Activated T-cell treated with anti-CD3 and anti-CD28 coated beads, Interleukin-2, amount 50 U/mL, for 24 hours (primary cell): ENCODE data around the gene CFDP1.

Experiments
- DNase-seq: peaks from one replicate; pipeline ENCODE4 v3.0.0-alpha.2; 2020
- H3K27ac Mint-ChIP-seq: 2 replicates; pipeline ENCODE4 v1.8.0; 2020; ENCODE audit warnings: mild to moderate bottlenecking, mixed read lengths
- H3K27me3 Mint-ChIP-seq: 2 replicates; pipeline ENCODE4 v1.8.0; 2020; ENCODE audit warnings: mixed read lengths
- H3K36me3 Mint-ChIP-seq: 2 replicates; pipeline ENCODE4 v1.8.0; 2020; ENCODE audit warnings: low read depth, mixed read lengths
- H3K4me1 Mint-ChIP-seq: 2 replicates; pipeline ENCODE4 v1.8.0; 2020; ENCODE audit warnings: low read depth, mixed read lengths
- H3K4me3 Mint-ChIP-seq: 2 replicates; pipeline ENCODE4 v1.8.0; 2020; ENCODE audit warnings: mild to moderate bottlenecking, moderate library complexity, mixed read lengths
- H3K9me3 Mint-ChIP-seq: 2 replicates; pipeline ENCODE4 v1.8.0; 2020; ENCODE audit warnings: mixed read lengths

CFDP1 gene

DNA sequence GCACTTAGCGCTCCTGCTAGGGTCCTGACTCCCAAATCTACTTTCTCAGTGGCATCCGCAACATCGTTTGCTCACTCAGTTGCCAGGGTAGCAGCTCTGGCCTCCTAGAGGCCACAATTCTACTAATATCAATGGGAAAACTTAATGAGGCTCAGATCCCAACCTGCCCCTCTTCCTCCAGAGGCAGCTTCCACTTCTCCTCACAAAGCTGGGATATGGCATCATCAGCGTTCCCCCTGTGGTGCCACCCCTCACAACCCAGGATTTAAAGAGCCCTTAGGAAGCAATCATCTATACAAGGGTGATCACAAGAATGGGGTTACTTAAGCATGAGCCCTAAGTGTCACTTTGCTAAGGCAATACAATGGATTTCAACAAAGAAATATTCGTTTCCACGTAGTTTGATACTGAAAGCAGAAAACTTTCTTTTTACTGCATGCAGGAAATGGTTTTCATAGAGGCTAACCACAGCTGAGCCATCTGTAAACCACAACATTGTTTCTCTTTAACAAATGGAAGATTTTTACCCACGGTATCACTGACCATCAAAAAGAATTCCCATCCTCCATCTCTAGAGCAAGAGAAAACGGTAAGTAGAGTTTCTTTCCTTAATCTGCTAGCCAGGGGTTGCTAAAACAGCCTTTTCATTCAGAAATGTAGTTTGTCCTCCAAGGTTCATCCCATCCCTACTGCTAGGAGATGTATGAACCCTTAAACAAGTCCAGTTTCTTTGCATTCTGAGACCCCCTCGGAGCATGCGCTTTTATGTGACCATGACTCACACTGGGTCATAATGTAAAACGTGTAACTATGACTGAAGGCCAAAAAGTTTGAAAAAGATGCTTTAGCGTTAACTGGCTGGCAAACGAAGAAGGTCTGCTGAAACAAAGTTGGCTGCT lies 113.5 kb downstream of the CFDP1 start:
- no peak for DNase-seq
- Mint-ChIP-seq H3K4me3 (peak overlapping the region; percentile 15), H3K4me1 (peaks cover 48% of the 10 kb centered on the region), H3K9me3 (no peaks in the 10 kb centered on the region), H3K27ac (peak overlapping the region; percentile 70), H3K27me3 (no peaks in the 10 kb centered on the region), H3K36me3 (peaks cover 27% of the 10 kb centered on the region)

DNA sequence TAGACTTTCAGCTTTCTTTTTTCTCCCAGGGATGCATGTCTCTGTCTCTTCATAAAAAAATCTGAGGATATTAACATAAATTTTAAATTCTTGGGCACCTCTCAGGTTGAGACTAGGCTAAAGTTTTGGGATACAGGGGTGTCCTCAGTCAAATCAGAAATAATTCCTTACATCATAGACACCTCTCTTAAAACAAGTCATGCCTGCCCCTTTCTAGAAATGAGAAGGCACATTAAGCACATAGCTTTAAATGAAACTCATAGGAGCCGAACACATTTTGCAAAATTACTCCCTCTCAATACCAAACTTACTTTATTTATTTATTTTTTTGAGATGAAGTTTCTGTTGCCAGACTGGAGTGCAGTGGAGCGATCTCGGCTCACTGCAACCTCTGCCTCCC lies 114.6 kb downstream of the CFDP1 start:
- Mint-ChIP-seq H3K27me3 (no peaks in the 10 kb centered on the region), H3K9me3 (no peaks in the 10 kb centered on the region), H3K27ac (no peak overlapping the region), H3K4me1 (peaks cover 41% of the 10 kb centered on the region), H3K36me3 (peaks cover 24% of the 10 kb centered on the region), H3K4me3 (no peak overlapping the region)
- DNase-seq = no peak

DNA sequence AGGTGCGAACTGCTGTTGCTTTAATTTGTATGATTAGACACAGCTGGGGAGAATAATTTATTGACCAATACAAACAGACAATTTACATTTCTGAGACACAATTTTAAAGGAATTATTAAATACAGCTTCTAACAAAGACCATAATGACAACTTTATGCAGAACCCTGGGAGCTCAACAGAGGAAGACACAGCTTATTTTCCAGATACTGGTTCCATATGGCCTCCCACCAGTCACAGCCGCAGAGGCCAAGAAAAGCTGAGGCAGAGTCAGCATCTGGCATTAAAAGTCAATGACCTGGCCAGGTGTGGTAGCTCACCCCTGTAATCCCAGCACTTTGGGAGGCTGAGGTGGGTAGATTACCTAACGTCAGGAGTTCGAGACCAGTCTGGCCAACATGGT lies 115.8 kb downstream of the CFDP1 start:
- no peaks in the 10 kb centered on the region for H3K27me3 Mint-ChIP-seq

GRCh38 chr16:75317101-75317522 lies 116.2 kb downstream of the CFDP1 start:
- peaks cover 31% of the 10 kb centered on the region for H3K36me3 Mint-ChIP-seq
- H3K27ac Mint-ChIP-seq = peak overlapping the region; percentile 48
- H3K9me3 Mint-ChIP-seq = no peaks in the 10 kb centered on the region
- H3K4me3 Mint-ChIP-seq = no peak overlapping the region
- H3K27me3 Mint-ChIP-seq = no peaks in the 10 kb centered on the region
- peaks cover 40% of the 10 kb centered on the region for H3K4me1 Mint-ChIP-seq
- no peak for DNase-seq

More for the DNA sequence above, 115.8 kb downstream of the CFDP1 start:
- DNase-seq = no peak
- H3K4me3 Mint-ChIP-seq = no peak overlapping the region
- peaks cover 40% of the 10 kb centered on the region for H3K4me1 Mint-ChIP-seq
- peaks cover 31% of the 10 kb centered on the region for H3K36me3 Mint-ChIP-seq
- H3K9me3 Mint-ChIP-seq = no peaks in the 10 kb centered on the region
- no peak overlapping the region for H3K27ac Mint-ChIP-seq

DNA sequence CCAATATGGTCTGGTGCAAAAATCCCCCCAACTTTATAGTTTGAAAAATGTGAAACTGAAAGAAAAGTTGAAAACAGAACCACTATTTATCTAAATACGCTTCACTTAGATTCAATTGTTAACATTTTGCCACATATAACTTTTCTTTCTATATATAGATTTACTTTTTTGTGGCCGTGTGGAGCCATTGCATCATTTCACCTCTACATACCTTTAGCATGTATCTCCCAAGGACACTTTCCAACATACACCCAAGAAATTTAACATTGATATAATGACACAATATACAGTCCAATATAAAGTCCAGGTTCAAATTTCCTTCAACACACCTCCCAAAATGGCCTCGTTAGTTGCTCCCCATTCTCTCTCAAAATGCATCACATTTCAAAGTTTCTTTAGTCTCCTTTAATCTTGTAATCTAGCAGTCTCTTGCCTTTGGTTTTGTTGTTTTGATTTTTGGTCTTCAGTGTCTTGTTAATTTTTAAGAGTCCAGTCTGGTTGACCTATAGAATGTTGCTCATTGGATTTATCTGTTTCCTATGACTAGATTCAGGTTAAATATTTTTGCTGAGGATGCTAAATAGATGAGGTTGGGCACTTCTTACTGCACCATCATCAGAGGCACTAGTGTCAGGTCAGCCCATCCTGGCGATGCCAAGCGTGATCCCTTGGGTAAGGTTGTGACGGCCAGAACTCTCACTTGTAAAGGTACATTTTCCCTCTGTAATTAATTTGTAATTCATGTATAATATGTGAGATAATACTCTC lies 117.6 kb downstream of the CFDP1 start:
- Mint-ChIP-seq H3K9me3 (no peaks in the 10 kb centered on the region), H3K4me1 (peaks cover 32% of the 10 kb centered on the region), H3K27ac (no peak overlapping the region), H3K36me3 (peaks cover 38% of the 10 kb centered on the region), H3K27me3 (no peaks in the 10 kb centered on the region), H3K4me3 (no peak overlapping the region)
- DNase-seq = no peak

DNA sequence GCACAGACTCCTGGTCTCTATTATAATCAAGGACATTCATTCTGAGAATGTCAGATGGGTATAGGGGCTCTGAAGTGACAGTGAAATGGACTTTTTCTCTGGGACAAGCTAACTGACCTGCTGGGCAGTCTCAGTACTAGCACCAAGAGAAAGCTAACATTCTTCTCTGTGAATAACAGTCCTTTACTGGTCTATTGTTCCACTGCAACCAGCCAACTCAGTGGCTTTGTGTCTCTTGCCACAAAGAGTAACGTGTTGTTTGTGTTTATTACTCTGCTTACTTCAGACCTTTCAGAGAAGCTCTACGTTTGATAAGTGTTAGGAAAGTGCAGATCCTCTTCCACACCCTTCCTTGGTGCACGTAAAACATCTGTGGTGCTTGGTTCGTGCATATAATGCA lies 120.4 kb downstream of the CFDP1 start:
- Mint-ChIP-seq H3K4me1 (peaks cover 13% of the 10 kb centered on the region), H3K4me3 (no peak overlapping the region), H3K27ac (no peak overlapping the region), H3K27me3 (no peaks in the 10 kb centered on the region), H3K36me3 (peaks cover 36% of the 10 kb centered on the region), H3K9me3 (no peaks in the 10 kb centered on the region)
- DNase-seq = no peak

- DNase-seq = no peak
- Mint-ChIP-seq H3K36me3 (peaks cover 29% of the 10 kb centered on the region), H3K4me3 (no peak overlapping the region), H3K4me1 (peaks cover 12% of the 10 kb centered on the region), H3K27me3 (no peaks in the 10 kb centered on the region), H3K27ac (no peak overlapping the region), H3K9me3 (no peaks in the 10 kb centered on the region)
Observed at GRCh38 chr16:75311383-75311938, 121.8 kb downstream of the CFDP1 start.

DNA sequence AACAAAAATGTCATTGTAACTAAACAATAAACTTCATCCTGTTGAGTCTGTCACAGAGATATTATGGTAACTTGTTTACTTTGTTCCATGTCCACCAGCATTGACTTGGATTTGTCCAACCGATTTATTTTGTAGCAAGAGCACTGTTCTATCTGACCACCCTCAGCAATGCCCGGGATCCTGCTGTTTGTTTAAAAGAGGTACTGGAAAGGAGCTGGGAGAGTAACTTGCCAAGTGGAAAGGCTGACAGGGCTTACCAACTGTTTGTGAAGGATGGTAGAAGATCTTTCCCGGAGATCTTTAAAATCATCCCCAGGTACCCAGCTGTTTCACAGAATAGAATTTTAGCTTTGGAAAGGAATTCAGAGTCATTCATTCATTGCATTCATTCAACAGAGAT lies 122.8 kb downstream of the CFDP1 start:
- Mint-ChIP-seq H3K9me3 (no peaks in the 10 kb centered on the region), H3K36me3 (peaks cover 25% of the 10 kb centered on the region), H3K4me3 (no peak overlapping the region), H3K27ac (no peak overlapping the region), H3K4me1 (peaks cover 21% of the 10 kb centered on the region), H3K27me3 (no peaks in the 10 kb centered on the region)
- DNase-seq = no peak

GRCh38 chr16:75309899-75310430 lies 123.3 kb downstream of the CFDP1 start:
- Mint-ChIP-seq H3K27ac (no peak overlapping the region), H3K36me3 (peaks cover 29% of the 10 kb centered on the region), H3K27me3 (no peaks in the 10 kb centered on the region), H3K4me1 (peaks cover 27% of the 10 kb centered on the region), H3K4me3 (no peak overlapping the region), H3K9me3 (no peaks in the 10 kb centered on the region)
- DNase-seq = no peak

DNA sequence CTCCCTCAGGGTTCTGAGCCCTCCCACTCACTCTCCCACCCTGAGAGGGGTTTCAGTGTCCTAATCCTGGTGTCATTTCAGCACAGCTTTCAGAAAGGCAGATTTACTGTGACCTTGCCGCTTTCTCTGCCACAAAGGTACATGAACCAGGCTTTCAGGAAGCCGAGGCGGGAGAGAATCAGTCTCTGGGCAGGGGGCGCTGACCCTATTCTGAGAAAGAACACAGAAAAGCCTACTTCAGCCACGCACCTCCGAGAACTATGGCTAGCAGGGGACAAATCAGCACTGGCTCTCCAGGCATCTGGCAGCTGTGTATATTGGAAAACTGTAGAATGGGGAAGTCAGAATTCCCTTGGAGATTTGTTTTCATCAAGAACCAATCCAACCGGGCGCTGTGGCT lies 124.1 kb downstream of the CFDP1 start:
- no peak overlapping the region for H3K27ac Mint-ChIP-seq
- no peaks in the 10 kb centered on the region for H3K9me3 Mint-ChIP-seq
- no peak overlapping the region for H3K4me3 Mint-ChIP-seq
- H3K36me3 Mint-ChIP-seq = peaks cover 34% of the 10 kb centered on the region
- peaks cover 34% of the 10 kb centered on the region for H3K4me1 Mint-ChIP-seq
- DNase-seq = no peak
- H3K27me3 Mint-ChIP-seq = no peaks in the 10 kb centered on the region

- Mint-ChIP-seq H3K27ac (no peak overlapping the region), H3K9me3 (no peaks in the 10 kb centered on the region), H3K4me1 (peaks cover 34% of the 10 kb centered on the region), H3K4me3 (no peak overlapping the region), H3K27me3 (no peaks in the 10 kb centered on the region), H3K36me3 (peaks cover 34% of the 10 kb centered on the region)
- no peak for DNase-seq
Observed at GRCh38 chr16:75308011-75308410, 125.3 kb downstream of the CFDP1 start.

DNA sequence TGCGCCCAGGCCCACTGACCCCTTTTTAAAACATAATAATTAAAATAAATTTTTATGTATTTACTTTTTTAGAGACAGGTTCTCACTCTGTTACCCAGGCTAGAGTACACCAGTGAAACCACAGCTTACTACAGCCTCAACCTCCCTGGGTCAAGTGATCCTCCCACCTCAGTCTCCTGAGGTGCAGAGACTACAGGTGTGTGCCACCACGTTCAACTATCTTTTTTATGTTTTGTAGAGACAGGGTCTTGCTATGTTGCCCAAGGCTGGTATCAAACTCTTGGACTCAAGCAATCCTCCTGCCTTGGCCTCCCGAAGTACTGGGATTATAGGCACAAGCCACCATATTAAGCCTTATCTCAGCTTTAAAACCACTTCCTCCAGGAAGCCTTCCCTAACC lies 125.8 kb downstream of the CFDP1 start:
- Mint-ChIP-seq H3K27me3 (no peaks in the 10 kb centered on the region), H3K4me1 (peaks cover 34% of the 10 kb centered on the region), H3K9me3 (no peaks in the 10 kb centered on the region), H3K4me3 (no peak overlapping the region), H3K36me3 (peaks cover 33% of the 10 kb centered on the region), H3K27ac (no peak overlapping the region)
- no peak for DNase-seq

- DNase-seq = no peak
- H3K4me1 Mint-ChIP-seq = peaks cover 34% of the 10 kb centered on the region
- peaks cover 39% of the 10 kb centered on the region for H3K36me3 Mint-ChIP-seq
- no peak overlapping the region for H3K4me3 Mint-ChIP-seq
- no peaks in the 10 kb centered on the region for H3K9me3 Mint-ChIP-seq
- H3K27ac Mint-ChIP-seq = peak overlapping the region; percentile 91
- H3K27me3 Mint-ChIP-seq = no peaks in the 10 kb centered on the region
Observed at GRCh38 chr16:75306099-75306762, 127.1 kb downstream of the CFDP1 start.
